Fibroblast of villous mesenchyme (primary cell): ENCODE results near the gene MTHFD2L. TPM values are rescaled to one million over a fixed set of nuclear protein-coding genes. Genes with fewer than 3 reads are reported as not detected.

Source experiments
- DNase-seq: peaks from one replicate; pipeline ENCODE4 v3.0.0-alpha.2; 2010; ENCODE audit warnings: low read depth
- H3K4me3 ChIP-seq: 2 replicates; pipeline ENCODE4 v1.5.1; 2011; ENCODE audit warnings: low read depth, mild to moderate bottlenecking, low read length
- CTCF ChIP-seq: IDR thresholded peaks from 2 replicates; pipeline ENCODE4 v1.5.1; 2012; ENCODE audit warnings: low read depth, mild to moderate bottlenecking, low read length; ENCODE audit not compliant: insufficient read depth
- total RNA-seq: library from RNA; depleted of rRNA; stranded (reverse); fragments of >200 nt; gene quantifications from 2 replicates; pipeline ENCODE4 v1.2.3, GENCODE V29; 2012

MTHFD2L gene
- total RNA-seq, 1 donor: 16.8 TPM

DNA sequence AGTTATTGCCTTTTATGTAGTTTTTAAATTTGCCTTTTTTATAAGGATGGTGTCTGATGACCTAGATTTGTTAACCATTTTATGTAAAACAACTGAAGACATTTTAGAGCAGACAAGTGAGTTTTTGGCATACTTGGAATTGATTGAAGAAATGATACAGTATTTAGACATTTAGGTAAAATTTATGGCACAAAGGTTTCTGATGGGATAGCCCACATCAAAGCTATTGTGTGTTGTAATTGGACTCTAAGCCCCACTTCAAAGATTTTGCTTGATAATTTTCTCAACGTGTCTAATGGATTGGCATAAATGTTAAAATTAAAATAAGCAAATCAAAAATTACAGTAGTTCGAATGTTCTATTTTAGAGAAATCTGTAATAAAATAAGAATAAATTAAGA lies 168.0 kb downstream of the MTHFD2L start:
- no peak for TF ChIP-seq CTCF
- no peak for DNase-seq

DNA sequence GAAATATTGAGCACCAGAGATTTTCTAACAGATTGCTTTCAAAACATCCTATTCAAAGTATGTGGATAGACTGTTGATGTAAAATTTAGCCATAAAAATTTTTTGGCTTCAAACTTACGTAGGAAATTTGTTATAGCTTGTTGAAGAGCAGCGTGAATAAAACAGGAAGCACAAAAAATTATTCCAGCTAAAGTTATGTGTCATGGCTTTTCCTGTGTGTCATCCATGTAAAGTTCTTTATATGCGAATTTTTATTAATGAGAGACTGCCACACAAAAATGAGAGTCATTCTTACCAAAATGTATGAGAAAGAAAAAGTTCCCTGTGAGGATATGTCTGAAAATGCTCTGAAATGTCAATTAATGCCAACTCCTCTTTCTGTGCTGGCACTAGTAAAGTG lies 169.8 kb downstream of the MTHFD2L start:
- no peak for DNase-seq
- no peak for TF ChIP-seq CTCF
- H3K4me3 ChIP-seq: no peak overlapping the region

More for the DNA sequence above, 168.0 kb downstream of the MTHFD2L start:
- no peak overlapping the region for H3K4me3 ChIP-seq

DNA sequence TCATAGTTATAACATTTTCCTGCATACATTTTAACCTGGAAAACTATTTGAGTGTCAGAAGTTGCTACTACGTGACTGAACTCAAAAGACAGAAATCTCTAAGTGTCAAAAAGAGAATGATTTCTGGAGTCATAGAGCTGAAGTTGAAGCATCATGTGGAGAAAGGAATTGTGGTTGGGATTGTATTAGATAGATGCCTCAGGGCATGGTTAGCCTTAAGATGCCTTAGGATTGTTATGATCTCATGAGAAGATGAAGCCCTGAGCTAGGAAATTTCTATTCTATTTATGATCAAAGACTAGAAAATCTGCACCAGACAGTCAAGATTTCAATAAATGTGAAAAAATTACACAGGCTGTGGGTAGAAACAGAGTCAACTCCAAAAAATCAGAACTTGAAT lies 170.6 kb downstream of the MTHFD2L start:
- DNase-seq: peak; percentile 23
- no peak for TF ChIP-seq CTCF
- H3K4me3 ChIP-seq: no peak overlapping the region

GRCh38 chr4:74329307-74329706 lies 171.4 kb downstream of the MTHFD2L start:
- H3K4me3 ChIP-seq: no peak overlapping the region
- DNase-seq: no peak
- TF ChIP-seq CTCF: no peak

- DNase-seq: peak; percentile 66
- TF ChIP-seq CTCF: no peak
- no peak overlapping the region for H3K4me3 ChIP-seq
Measured at GRCh38 chr4:74330295-74330750, 172.4 kb downstream of the MTHFD2L start.

DNA sequence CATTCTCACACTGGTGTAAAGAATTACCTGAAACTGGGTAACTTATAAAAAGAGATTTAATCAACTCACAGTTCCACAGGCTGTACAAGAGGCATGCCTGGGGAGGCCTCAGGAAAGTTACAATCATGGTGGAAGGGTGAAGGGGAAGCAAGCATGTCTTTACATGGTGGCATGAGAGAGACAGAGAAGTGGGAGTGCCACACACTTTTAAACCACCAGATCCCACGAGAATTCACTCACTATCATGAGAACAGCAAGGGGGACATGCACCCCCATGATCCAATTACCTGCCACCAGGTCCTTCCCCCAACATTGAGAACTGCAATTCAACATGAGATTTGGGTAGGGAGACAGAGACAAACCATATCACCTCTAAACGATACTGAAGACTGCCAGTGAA lies 173.3 kb downstream of the MTHFD2L start:
- no peak for TF ChIP-seq CTCF
- no peak for DNase-seq
- no peak overlapping the region for H3K4me3 ChIP-seq

DNA sequence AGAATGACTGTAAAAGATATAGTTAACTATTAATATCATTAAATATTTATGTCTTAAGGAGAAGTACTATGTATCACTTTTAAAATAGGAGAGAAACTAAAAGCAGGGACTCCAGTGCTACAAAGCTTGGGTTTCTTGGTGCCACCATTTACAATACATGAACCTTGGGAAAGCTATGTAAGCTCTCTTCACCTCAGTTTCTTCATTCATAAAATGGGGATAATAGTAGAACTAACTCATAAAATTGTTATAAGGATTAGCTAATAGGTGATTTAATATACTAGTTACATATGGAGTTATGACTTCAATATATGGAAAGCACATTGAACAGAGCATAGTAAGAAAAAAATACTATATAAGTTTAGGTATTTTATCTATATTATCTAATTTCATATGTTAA lies 174.0 kb downstream of the MTHFD2L start:
- no peak overlapping the region for H3K4me3 ChIP-seq
- no peak for TF ChIP-seq CTCF
- DNase-seq: no peak
